GM18519 (cell line): ENCODE data around the gene BICD2.
"Not testable (repeated sequence)": the region's sequence is repeated elsewhere in the genome, so short reads cannot be mapped to it uniquely, and the experiment has no call there.

Source experiments
- ATAC-seq: cut with Tn5 transposase; IDR thresholded peaks from one replicate; pipeline ENCODE4 v1.9.1; 2021; ENCODE audit warnings: mild to moderate bottlenecking, moderate library complexity; ENCODE audit not compliant: unreplicated experiment, low FRiP score

Gene BICD2

DNA sequence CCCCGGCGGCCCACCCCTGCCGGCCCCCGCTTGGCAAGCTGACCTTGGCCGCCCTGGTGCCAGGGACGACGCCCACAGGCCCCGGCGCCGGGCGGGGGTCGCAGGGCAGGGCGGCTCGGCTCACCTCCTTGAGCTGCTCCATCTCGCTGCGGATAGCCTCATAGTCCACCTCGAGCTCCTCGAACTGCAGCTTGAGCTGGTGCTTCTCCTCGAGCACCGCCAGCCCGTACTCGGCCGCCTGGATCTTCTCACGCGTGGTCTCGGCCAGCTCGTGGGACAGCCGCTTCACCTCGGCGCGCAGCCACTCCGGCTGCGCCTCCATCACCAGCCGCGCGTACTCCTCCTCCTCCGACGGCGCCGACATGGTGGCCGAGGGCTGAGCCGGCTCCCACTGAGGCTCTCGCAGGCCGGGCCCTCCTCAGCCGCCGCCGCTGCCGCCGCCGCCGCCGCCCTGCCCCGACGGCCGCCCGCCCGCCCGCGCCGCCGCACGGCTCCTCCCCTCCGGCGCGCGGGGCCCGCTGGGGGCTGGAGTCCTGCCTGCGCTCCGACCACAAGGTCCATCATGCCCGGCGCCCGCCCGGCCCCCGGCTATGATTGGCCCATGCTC is at the start of gene BICD2:
Gene BICD2 (minus strand): TSS at position 453 of the 607 bp plus-strand sequence. CDS start 89 bp downstream, at position 364.
- peak; percentile 89 for ATAC-seq

DNA sequence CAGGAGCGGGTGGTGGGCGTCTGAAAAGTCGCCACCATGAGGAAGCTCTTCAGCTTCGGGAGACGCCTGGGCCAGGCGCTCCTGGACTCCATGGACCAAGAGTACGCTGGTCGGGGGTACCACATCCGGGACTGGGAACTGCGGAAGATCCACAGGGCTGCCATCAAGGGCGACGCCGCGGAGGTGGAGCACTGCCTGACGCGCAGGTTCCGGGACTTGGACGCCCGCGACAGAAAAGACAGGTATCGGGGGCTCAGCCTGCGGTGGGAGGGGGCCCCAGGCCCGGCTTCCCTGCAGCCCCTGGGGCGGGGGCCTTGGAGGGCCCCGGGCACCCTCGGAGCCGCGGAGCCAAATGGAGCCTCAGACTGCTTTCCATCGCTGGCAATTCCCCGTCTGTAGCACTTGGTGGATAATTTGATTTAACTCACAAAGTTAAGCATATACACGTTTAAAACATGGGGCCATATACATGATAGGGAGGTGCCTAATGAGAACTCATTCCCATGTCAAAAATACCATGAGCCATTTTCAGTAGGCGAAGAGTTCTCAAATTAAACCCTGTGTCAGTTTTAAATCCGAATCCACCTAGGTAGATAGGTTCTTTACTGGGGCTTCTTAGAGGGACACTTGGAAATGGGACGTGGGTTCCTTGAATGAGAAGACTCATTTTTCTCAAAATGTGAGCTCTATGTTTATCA is 45.1 kb upstream of the BICD2 start:
- ATAC-seq = not testable (repeated sequence)

DNA sequence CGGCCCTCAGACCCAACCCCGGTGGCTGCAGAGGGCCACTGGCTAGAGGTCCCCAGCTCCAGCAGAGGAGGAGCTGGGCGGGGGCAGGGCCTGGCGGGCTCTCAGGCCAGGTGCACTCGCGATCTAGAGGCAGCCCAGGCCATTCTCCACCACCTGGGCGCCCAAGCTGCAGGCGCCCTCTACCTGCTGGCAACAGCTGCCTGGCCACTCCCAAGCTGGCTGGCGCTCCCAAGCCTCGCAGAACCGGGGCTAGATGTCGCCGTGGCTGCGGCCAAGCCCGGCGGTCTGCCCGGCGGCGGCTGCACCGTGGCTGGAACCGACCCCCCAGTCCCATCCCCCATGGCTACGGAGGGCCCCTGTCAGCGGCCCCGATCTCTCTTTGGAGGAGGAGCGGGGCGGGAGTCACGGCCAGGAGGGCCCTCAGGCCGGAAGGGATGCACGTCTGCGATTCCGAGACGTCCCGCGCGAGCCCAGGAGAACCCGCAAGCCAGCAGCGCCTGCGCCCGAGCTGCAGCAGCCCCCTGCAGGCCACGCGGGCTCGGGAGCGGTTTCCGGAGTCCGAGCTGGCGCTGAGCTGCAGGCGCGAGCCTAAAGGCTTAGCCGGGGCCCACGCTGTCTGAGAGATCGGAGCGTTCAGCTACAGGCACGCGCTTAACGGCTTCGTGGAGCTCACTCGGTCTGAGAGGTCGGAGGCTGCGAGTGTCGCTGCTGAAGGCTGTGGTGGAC is 44.3 kb upstream of the BICD2 start:
- ATAC-seq = no peak

DNA sequence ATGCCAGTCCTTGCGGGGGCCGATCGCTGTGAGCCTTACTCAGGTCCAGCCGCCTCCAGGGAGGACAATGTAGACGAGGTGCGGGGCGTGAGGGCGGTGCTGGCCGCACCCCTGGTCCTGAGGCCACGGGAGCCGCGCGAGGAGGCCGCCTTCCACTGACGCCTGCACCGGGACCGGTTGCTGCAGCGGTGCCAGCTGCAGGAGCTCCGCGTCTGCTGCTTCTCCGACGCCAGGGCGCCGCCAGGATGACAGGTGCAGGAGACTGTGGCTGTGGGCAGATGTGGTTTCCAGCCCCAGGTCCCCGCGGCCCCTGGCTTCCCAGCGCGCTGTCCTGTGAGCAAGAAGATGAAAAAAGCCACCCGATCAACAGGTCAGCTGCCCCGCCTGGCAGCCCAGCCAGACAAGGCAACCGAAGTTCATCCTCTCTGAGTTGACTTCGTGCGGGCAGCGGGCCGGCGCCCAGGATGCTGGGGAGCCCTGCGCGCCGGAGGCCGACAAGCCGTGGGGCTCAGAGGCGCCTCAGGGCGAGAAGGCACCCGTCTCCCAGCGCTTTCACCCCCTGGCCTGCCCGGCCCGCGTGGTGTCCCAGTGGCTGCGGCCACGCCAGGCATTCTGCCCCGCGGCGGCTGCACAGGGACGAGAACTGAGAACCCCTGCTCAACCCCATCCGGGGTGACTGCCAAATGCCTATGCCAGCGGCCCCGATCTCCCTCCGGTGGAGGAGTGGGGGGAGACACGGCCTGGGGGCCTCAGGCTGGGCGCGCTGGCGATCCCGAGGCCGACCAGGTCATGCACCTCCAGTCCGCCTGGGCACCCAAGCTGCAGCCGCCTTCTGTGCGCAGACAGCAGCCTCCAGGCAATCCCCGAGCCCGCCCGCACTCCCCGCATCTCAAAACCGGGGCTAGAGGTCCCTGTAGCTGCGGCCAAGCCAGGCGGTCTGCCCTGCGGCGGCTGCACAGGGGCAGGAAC is 43.4 kb upstream of the BICD2 start:
- no peak for ATAC-seq

DNA sequence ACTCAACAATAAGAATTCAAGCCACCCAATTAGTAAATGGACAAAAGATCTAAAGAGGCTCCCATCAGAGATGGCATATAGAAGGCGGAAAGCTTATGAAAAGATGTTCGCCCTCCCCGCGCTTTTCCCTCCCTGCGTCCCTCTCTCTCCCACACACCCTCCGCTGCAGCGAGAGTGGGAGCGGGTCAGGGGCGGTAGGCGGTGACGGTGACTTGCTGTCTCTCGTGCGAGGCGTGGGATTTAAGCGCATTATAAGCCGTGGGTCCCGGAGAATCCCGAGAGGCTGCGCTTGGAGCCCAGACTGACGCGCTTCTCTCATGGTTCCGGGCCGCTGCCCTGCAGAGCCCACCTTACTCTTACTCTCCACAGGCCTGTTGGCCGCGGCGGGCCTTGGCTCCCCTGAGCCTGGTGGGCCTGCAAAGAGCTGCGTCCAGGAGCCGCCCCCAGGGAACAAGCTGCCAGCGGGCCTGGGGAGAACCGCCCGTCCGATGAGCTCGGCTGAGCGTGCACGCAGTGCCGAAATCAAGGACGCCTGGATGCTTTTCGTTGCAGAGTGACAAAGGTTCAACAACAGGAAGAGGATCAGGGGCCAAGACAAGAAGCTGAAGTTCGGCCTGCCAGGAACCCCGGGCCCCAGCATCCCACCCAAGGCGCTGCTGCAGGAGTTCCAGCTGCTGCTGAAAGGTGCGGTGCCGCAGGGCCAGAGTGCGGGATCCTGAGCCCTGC is 42.6 kb upstream of the BICD2 start:
- ATAC-seq = no peak

DNA sequence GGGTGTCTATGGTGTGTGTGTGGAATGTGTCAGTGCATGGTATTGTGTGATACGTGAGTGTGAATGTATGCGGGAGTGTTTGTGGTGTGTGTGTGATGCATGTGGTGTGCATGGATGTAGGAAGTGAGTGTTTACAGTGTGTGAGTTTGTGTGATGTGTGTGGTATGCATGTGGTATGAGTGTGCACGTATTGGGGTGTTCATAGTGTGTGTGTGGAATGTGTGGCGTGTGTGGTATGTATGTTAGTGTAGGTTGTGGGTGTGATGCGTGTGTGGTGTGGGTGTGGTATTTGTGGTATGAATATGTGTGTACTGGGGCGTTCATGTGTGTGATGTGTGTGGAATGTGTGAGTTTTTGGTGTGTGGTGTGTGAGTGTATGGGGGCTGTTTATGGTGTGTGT is 40.1 kb upstream of the BICD2 start:
- no peak for ATAC-seq

DNA sequence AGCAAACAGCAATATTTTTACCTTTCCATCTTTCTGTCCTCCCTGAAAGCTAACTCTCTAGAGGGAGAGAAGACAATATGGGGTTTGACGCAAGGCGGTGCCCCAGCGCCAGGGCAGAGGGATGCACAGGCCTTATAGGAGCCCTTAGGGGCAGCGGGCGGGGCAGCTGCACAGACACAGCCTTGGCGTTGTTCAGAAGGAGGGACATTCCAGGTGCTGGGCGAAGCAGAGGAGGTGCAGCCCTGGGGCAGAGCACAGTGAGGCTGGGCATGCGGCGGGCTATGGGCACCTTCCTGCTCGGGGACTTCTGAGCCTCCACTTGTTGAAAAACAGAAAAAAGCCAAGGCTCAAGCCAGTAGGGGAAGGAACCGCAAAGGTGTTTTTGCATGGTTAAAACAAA is 33.7 kb upstream of the BICD2 start:
- no peak for ATAC-seq

DNA sequence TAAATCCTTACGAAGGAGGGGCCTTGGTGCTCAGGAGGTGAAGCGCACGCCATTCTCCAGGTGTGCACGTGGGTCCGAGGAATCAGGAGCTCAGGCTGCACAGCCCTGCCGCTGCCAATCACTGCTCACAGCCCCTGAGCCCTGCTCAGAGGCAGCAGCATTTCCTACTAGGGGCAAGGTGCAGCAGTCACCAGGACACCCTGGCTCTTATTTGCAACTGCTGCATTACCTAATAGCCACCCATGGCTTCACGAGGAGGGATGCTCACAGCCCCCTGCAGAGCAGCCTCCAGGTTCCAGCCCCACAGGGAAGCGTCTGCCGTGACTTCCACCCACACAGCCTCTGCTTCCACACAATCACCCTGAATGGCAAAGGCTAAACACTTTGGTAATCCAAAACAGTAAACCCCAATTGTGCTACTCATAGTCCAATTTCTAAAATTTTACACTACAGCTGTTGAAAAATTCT is 31.7 kb upstream of the BICD2 start:
- not testable (repeated sequence) for ATAC-seq

DNA sequence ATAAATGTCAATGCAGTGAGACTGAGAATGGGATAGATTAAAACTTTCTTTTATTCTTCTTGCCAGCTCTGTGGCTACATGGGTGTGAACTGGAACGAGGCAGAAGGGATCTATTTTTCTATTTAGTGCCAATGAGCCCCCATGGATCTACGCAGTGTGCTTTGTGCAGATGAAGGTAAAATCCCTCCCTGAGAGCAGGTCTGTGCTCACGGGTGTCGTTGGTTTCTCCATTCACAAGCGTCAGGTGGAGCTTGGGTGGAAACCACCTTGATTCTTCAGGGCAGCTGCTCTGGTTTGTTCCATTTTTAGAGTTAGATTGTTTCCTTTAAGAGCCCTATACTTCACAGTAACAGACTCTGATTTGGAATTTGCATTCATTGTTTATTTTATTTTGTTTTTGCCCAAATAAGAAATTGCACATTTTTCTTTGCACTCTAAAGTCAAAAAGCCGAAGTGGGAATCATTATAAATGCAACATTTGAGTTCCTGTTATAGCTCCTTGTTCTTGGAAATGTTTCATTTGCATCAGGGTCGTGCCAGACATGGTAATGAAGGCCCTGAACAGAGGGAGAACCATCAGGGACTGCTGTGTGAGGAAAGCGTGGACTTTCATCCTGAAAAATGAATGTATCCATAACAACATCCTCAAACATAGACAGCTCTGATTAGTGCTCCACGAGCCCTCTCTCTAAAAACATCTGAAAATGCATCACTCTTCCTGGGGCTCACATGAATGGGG is 31.1 kb upstream of the BICD2 start:
- ATAC-seq = no peak

DNA sequence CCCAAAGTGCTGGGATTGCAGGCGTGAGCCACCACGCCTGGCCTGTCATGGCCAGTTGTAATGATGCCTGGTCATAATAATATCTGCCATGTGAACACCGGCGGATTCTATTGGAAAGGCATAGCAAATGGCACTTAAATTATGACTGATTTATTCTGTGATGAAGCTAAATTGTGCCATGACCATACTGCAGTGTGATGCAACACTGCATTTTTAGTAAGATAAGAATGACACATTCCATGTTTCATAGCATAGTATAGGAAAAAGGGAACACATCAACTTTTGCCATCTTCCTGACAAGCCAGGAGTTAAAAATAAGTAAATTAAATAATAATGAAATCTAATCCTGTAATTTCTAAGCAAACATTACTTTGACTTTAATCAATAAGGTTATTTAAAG is 30.4 kb upstream of the BICD2 start:
- no peak for ATAC-seq

DNA sequence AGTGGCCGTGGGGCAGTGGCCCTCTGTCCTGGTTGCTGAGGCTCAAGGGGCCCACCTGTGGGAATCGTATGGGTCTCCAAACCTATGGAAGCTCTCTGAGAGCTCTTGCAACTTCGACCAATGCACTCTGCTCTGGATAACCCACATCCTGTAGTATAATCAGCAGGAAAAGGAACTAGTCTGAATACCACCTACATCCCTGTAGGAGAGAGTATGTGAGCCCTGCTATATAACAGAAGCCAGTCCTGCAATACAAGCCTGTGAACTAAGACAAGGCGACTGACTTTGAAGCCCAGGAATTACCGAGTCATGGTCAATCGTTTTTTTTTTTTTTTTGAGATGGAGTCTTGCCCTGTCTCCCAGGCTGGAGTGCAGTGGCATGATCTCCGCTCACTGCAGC is 29.8 kb upstream of the BICD2 start:
- ATAC-seq = no peak

DNA sequence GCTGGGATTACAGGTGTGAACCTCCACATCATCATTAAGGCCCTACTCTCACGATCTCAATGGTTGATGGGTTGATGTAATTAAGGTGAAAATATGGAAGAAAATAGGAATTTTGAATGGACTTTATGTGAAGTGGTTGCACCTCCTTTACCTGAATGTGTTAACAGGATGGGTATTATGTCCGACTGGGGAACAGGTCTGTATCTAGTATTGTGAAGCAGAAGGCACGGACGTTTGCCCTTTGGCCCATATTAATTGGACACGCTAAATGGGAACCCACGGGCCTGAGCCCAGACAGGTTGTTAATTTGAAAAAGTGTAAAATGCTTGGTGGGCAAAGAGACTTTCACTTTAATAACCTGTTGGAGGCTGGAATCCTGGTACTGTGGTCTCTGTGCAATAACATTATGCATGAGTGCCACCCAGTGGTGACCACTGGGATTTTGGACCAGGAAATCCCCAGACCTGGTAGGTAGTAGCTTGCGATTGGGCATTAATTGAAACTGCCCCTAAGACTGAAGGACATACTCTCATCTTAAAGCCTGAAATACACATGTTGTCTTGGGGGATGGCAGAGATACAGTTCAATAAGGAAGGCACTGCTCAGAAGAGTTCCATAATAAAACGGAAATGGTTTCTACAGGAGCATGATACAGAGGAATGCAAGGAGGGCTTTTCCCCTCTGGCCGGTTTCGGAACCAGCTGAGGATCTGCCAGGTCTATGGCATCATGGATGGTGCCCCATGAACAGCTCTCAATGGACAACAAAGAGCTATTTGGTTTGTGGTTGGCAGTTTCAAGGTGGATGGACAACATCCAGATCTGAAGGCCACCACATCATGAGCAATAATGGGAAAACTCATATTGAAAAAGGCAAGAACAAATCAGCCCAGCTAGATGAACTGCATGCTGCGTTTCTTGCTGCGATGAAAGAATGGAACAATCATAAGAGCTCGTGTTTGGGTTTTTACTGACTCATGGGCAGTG is 26.2 kb upstream of the BICD2 start:
- ATAC-seq = peak; percentile 71

DNA sequence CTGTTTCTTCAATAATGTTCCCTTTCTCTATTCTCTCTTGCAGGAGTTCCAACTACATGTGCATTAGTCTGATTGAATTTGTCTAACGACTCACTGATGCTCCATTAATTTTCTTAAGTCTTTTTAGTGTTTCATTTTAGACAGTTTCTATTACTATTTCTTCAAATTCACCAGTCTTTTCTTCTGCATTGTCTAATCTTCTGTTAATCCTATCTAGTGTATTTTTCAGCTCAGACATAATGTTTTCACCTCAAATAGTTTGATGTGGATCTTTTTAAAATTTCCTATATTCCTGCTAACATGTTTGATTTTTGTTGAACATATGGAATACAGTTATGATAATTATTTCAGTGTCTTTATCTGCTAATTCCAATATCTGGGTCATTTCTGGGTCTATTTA is 21.7 kb upstream of the BICD2 start:
- no peak for ATAC-seq

DNA sequence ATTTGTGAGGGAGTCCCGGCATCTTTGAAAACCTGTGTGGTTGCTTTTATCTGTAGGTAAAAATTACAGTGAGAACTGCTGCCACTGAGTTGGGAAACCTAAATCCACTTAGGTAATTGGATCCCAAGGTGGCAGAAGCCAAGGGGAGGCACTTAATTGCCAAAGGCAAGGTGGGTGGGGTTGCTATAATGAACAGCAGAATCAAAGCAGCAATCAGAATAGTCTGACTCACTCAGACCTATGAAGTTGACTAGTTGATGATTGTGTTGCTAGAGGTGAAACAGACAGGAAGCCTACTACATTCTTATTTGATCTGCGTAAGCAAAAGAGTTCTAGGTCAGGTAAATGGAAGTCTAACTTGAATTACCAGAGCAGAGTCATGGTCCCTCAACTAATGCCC is 17.3 kb upstream of the BICD2 start:
- ATAC-seq = no peak

DNA sequence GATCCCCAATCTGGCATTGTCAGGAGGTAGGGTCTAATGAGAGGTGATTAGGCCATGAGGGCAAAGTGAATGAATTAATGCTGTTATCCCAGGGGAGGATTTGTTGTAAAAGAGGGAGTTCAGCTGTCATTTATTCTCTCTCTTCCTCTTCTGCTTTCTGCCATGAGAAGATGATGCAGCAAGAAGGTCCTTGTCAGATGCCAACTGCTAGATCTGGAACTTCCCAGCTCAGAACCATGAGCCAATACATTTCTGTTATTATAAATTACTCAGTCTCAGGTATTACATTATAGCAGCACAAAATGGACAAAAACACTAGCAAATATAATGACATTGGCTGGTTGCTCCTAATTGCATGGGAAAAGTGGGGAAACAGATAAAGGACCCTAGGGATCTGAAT is 15.6 kb upstream of the BICD2 start:
- no peak for ATAC-seq

DNA sequence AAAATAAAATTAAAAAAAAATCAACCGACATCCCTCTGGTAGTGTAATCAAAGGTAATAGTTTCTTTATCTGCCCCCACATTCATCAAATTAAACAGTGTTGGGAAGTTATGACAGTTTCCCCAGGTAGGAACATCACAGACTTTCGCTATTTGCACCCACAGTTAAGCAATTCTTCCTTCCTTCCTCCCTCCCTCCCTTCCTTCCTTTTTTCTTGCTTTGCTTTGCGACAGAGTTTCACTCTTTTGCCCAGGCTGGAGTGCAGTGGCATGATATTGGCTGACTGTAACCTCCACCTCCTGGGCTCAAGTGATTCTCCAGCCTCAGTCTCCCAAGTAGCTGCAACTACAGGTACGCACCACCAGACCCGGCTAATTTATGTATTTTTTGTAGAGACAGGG is 10.8 kb upstream of the BICD2 start:
- ATAC-seq = no peak

DNA sequence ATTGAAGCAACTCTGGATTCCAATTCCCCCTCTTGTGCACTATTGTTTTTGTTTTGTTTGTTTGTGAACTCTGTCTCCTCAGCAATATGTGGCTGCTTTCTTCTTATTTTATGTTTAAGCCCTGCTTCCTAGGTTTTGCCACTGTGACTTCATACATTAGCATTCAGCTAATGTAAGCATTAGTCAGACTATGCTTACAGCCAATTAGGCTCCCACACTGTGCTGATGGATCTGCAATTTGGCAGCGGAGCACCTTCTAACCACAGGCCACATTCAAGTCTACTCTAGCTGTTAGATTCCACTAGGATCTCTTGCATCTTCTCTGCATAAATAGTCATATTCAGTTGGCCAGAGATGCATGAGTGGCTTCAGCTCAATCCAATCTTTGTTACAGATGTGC is 9.6 kb upstream of the BICD2 start:
- no peak for ATAC-seq

DNA sequence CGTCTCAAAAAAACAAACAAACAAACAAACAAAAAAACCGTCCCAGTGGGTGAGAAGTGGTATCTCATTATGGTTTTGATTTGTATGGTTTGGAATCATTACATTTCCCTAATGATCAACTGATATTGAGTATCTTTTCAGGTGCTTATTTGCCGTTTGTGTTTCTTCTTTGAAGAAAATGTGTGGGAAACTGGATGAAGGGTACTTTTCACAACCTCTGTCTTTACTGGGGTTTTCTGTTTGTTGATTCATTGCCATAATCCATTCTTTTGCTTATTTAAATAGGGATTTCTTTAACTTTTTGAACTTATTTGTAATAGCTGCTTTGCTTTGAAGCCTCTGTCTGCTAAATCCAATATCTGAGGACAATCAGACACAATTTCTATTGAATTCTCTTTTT is 9.2 kb upstream of the BICD2 start:
- ATAC-seq = no peak
